CD4-positive, alpha-beta T cell treated with Interleukin-4 for 4 hours (primary cell): ENCODE results near the gene ADAM8.
A peak's percentile ranks its signal among the peaks of the same experiment; 100 is the strongest.
"Not testable (repeated sequence)": the region's sequence is repeated elsewhere in the genome, so short reads cannot be mapped to it uniquely, and the experiment has no call there.

Source experiments
- DNase-seq: peaks from one replicate; pipeline ENCODE4 v3.0.0-alpha.2; 2020

Gene ADAM8

GRCh38 chr10:133276435-133277201, at the start of gene ADAM8:
TSS of gene ADAM8 (minus strand) at chr10:133276868. CDS start at chr10:133276817, 51 bp downstream.
- peak; percentile 58 for DNase-seq

GRCh38 chr10:133326223-133326551, 49.5 kb upstream of the ADAM8 start:
- DNase-seq, result no peak

DNA sequence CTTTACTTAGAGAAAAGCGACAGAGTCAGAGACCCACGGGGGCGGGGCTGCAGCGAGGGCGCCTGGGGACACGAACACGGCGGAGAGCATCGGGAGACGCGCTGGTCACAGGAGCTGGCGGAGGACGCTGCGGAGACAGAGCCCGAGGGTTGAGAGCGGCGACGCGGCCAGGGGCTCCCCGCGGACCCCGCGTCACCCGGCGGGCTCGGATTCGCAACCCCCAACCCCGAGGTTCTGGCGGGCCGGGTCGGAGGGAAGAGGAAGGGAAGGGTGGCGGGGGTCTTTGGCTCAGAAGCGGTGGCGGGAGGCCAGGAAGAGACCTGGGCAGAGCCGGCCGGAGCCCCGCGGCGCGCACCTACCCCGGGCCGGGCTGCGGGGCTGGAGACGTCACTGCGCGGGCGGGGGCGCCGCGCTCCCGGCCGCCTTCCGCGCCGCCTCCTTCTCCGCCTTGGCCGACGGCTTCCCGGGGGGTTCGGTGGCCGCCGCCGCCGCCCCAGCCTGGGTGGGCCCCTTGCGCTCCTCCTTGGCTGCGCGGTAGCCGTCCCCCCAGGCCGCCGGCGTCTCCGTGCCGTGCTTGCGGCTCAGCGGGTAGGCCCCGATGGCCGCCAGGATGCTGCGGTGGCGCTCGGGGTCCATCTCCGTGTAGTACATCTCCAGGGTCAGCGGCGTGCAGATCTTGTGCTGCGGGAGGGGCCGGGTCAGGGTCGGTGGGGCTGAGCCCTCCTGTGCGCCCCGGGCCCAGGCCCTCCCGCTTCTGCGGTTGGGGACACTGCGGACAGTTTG, 49.0 kb upstream of the ADAM8 start:
- DNase-seq, result no peak

DNA sequence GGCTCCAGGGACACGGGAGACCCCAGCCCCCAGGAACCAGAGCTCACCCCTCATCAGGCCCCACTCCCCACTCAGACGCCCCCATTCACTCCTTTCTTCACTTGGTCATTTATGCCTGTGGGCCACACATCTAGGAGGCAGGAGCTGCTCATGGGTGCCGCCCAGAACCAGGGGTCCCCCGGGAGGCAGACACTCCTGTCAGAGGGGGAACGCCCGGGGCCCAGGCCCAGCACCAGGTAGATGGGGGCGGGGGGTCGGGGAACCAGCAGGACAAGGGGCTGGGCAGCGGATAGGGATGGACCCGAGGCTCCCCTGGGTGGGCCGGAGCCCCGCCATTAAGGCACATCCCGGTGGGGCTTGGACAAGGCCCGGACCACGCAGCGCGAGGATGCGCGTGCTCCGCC, 48.2 kb upstream of the ADAM8 start:
- DNase-seq, result no peak

GRCh38 chr10:133324198-133324792, 47.6 kb upstream of the ADAM8 start:
- DNase-seq, result peak; percentile 55

GRCh38 chr10:133322064-133322709, 45.5 kb upstream of the ADAM8 start:
- not testable (repeated sequence) for DNase-seq

DNA sequence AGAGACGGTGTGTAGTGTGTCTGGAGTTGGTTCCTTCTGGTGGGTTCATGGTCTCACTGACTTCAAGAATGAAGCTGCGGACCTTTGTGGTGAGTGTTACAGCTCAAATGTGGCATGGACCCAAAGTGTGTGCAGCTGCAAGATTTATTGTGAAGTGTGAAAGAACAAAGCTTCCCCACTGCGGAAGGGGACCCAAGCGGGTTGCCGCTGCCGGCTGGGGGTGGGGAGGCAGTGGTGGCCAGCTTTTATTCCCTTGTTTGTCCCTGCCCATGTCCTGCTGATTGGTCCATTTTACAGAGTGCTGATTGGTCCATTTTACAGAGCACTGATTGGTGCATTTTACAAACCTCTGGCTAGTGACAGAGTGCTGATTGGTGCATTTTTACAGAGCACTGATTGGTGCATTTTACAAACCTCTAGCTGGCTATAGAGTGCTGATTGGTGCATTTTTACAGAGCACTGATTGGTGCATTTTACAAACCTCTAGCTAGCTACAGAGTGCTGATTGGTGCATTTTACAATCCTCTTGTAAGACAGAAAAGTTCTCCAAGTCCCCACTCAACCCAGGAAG, 44.3 kb upstream of the ADAM8 start:
- not testable (repeated sequence) for DNase-seq

GRCh38 chr10:133318494-133319127, 41.9 kb upstream of the ADAM8 start:
- peak; percentile 68 for DNase-seq

- no peak for DNase-seq
These were observed 40.1 kb upstream of the ADAM8 start for GRCh38 chr10:133316732-133317131.

DNA sequence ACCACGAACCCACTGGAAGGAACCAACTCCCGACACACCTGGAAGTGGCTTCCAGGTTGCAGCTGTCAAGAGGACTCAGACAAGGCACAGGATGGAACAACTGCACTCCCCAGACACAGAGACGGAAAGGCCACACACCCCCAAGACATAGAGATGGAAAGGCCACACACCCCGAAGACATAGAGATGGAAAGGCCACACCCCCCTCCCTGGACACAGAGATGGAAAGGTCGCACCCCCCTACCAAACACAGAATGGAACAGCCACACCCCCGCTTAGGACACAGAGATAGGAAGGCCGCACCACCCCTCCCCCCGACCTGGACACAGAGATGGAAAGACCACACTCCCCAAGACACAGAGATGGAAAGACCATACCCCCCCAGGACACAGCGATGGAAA, 39.6 kb upstream of the ADAM8 start:
- DNase-seq, result no peak

DNA sequence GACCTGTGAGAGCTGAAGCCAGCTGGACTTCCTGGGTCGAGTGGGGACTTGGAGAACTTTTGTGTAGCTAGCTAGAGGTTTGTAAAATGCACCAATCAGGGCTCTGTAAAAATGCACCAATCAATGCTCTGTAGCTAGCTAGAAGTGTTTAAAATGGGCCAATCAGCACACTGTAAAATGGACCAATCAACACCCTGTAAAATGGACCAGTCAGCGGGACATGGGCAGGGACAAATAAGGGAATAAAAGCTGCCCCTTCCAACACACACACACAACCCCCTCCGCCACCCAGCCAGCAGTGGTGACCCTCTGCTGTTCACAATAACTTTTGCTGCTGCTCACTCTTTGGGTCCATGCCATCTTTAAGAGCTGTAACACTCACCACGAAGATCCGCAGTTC, 39.2 kb upstream of the ADAM8 start:
- no peak for DNase-seq

GRCh38 chr10:133314911-133315310, 38.2 kb upstream of the ADAM8 start:
- DNase-seq, result no peak

- no peak for DNase-seq
These were observed 36.5 kb upstream of the ADAM8 start for GRCh38 chr10:133313192-133313591.

DNA sequence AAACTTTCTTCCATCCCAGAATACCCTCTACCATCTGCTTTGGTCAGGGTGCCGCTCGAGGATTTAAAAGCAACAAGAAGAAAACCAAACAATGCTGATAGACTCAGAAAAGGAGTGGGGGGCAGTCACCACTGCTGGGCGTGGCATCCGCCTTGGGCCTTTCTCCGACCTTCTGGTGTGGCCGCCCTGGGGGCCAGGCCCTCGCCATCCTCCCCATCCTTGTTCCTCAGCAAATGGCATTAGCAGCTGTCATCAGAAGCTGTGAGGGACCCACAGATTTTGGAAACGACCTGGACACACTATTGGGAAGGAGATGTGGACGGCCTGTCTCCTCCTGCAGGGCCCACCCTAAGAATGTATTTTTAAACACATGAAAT, 36.1 kb upstream of the ADAM8 start:
- no peak for DNase-seq

DNA sequence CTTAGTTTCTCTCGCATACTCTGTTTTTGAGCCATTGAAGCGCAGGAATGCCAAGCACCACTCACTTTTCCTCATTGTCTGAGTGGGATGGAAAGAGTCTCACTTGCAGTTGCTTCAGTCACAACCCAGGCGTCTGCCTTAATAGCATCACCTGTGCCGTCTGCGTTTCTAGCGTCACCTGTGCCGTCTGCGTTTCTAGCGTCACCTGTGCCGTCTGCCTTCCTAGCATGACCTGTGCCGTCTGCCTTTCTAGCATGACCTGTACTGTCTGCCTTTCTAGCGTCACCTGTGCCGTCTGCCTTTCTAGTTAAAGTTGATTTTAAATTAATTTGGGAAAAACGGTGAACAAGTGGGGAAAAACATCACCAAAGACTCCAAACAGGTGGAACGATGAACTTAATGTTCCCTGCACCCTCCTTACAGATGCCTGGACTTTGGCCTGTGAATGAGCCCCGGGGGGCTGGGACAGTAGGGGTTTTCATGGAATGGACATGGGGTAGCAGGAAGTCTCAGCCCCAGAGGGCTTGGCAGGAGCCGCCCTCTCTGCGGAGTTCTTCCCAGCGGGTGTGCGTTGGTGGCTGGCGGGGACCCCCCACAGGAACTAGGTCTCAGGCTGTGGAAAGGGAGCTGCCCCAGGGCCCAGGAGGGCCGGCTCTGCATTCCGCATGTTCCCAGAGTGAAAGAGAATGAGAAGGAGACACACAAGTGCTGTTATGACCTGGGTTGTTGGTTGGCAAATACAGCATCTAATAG, 35.5 kb upstream of the ADAM8 start:
- DNase-seq, result no peak

- no peak for DNase-seq
These were observed 34.9 kb upstream of the ADAM8 start for GRCh38 chr10:133311570-133311969.

- DNase-seq, result no peak
These were observed 34.1 kb upstream of the ADAM8 start for GRCh38 chr10:133310789-133311188.

DNA sequence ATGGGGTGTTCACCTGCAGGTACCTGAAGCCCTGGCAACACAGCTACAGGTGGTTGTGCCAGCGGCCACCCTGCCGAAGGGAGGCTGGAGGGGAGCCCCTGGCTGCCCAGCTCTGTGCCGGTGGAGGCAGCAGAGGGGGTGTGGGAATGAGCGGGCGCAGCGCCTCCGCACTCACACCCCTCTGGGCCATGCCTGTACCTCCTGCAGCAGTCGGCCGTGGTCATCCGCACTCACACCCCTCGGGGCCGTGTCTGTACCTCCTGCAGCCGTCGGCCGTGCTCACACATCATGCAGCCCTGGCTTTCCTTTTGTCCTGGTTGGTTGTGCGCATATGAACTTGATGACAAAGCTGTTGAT, 33.7 kb upstream of the ADAM8 start:
- no peak for DNase-seq

DNA sequence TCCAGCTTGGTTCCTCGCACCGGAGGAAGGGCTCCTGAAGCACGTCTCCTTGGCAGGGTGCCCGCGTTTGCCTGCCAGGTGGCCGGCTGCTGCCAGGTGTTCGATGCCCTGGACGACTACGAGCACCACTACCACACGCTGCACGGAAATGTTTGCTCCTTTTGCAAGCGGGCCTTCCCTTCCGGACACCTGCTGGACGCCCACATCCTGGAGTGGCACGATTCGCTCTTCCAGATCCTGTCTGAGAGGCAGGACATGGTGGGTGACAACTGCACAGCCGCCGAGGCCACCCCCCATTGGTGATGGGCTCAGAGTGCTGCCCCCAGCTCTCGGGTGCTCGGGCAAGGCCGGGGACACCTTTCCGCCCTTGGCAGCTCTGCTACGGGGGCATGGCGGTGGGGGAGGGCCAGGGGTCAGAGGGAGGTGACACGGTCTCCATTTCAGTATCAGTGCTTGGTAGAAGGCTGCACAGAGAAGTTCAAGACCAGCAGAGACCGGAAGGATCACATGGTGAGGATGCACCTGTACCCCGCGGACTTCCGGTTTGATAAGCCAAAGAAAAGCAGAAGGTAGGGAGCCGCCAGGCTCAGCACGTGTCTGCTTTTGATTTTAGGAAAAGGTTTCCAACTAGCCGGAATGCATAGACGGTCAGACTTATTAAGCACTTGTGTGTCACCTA, 33.2 kb upstream of the ADAM8 start:
- no peak for DNase-seq

DNA sequence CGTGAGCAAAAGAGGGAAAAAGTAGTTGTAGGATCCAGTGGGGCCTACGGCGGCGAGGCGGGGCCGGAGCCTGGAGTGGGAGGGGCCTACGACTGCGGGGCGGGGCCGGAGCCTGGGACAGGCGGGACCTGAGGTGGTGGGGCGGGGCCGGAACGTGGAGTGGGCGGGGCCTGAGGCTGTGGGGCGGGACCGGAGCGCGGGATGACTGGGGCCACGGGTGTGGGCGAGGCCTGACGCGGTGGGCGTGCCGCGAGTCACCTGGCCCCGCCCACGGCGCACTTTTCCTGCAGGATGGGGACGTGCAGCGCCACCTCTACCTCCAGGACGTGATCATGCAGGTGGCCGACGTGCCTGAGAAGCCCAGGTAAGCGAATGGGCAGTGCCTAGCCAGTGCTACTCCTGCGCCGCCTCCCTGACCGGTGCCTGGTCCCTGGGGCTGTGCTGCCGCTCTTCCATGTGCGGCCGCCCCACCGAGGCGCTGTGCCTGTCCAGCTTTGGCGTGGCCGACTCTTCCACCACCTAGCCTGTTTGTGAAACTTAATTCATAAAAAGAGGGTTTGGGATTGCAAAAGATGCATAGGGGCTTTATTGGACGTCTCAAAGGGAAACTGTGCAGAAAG, 32.5 kb upstream of the ADAM8 start:
- peak; percentile 88 for DNase-seq
